Pancreas (tissue), 10 donors: ENCODE results near the gene OST4. TPM values are rescaled to one million over a fixed set of nuclear protein-coding genes. Genes with fewer than 3 reads are reported as not detected.

ENCODE experiments used
- ATAC-seq, 4 donors: fragments of 200-7000 bp; cut with Tn5 transposase; one replicate each; pipeline versions ENCODE4 v1.8.0 to v1.9.1; 2020; ENCODE audit warnings: mild to moderate bottlenecking in 4 of 4, moderate library complexity in 4 of 4
- DNase-seq, 6 donors: peaks; one replicate each; pipeline ENCODE4 v3.0.0-alpha.2; 2020
- FAIRE-seq: peaks from 2 replicates; lab custom pipeline; 2012; peaks lifted over from hg19 to GRCh38; lab: Jason Lieb, UNC
- H3K27ac ChIP-seq, 4 donors: fragments of 200-600 bp; sonication (generic); 1 replicate in 3 of 4; 2 replicates in 1 of 4; pipeline versions ENCODE4 v1.5.0 to v1.8.0; 2020
- H3K27me3 ChIP-seq, 4 donors: fragments of 200-600 bp; one replicate each; pipeline ENCODE4 v1.8.0; 2021
- H3K36me3 ChIP-seq, 3 donors: fragments of 200-600 bp; sonication (generic) in 1 of 3; one replicate each; pipeline versions ENCODE4 v1.5.0 to v1.8.0; 2020 to 2021
- H3K4me1 ChIP-seq, 3 donors: fragments of 200-600 bp; one replicate each; pipeline ENCODE4 v1.8.0; 2021
- H3K4me3 ChIP-seq, 4 donors: fragments of 200-600 bp; sonication (generic) in 2 of 4; one replicate each; pipeline versions ENCODE4 v1.5.0 to v1.8.0; 2020 to 2021
- H3K9me3 ChIP-seq, 4 donors: fragments of 200-600 bp; one replicate each; pipeline ENCODE4 v1.8.0; 2021
- CTCF ChIP-seq, 4 donors: fragments of 200-600 bp; sonication (generic) in 3 of 4; IDR thresholded peaks; one replicate each; pipeline versions ENCODE4 v1.5.0 to v1.8.0; 2021; ENCODE audit warnings: antibody characterized with exemption in 4 of 4
- WGBS, 2 donors: extraction: QIAGEN DNeasy Blood & Tissue Kit; methylation state at CpG; one replicate each; pipeline ENCODE4 v1.1.7; 2013; 5-methylcytosine and 5-hydroxymethylcytosine counted together
- intact Hi-C, 3 donors: fragments of 100-400 bp; cut with DNase I; formaldehyde crosslinking; loops; one replicate each; pipeline versions ENCODE4 v1.11.1 to v1.14.2; 2022
- polyA plus RNA-seq, 2 donors: library from polyadenylated mRNA; stranded (reverse); fragments of 200-250 nt; gene quantifications; one replicate each; pipeline ENCODE4 v1.2.3, GENCODE V29; 2013
- total RNA-seq, 6 donors: library from RNA; stranded (reverse); fragmentation: NEBNext Ultra II Directional in 4 of 6; extraction: Animal tissue kit (Norgen Biotek cat#: 25700) in 4 of 6; gene quantifications; one replicate each; pipeline versions ENCODE4 v1.2.1 to v1.2.4, GENCODE V29; 2021 to 2023
- donor health status: healthy with polysubstance abuse.
- donor health status: DM: no; HTN: no; CAD: no; lungs with moderate emphysema.
- donor health status: DM: no; HTN: no; CAD: no.
- donor health status: control.
- donor health status: control.
- donor health status: Bipolar disorder and iron deficiency.
- donor health status: DM: yes; HTN: yes; CAD: no.
- donor health status: DM: no; HTN: no; CAD: no.
- donor health status: DM: no; HTN: no; CAD: no.
- donor health status: DM: yes; HTN: yes; CAD: no.

The OST4 gene
- total and polyA plus RNA-seq, 8 donors: 76.6 to 188 (median 120) TPM

GRCh38 chr2:27023740-27024139 is 47.7 kb downstream of the OST4 start:
- FAIRE-seq (no peak), DNase-seq (no peak), ATAC-seq (no peak)
- WGBS, 2 donors: 83 to 90% methylated on average over 7 of the region's 7 CpGs
- TF ChIP-seq CTCF (IDR thresholded peaks at IDR 0.05): no peak
- intact Hi-C loops: no loop called here
- Histone ChIP-seq H3K9me3 (no peaks in the 10 kb centered on the region), H3K36me3 (peaks cover 0 to 5% (median 0%) of the 10 kb centered on the region in 3 donors), H3K4me3 (no peak overlapping the region), H3K27ac (no peak overlapping the region), H3K27me3 (no peaks in the 10 kb centered on the region), H3K4me1 (no peaks in the 10 kb centered on the region)

- DNase-seq (no peak), ATAC-seq (no peak), FAIRE-seq (no peak)
- no peak overlapping the region for H3K4me3 ChIP-seq
- no peaks in the 10 kb centered on the region for H3K4me1 ChIP-seq
- no peak for TF ChIP-seq CTCF (IDR thresholded peaks at IDR 0.05)
- no peaks in the 10 kb centered on the region for H3K27me3 ChIP-seq
- H3K9me3 ChIP-seq: no peaks in the 10 kb centered on the region
- H3K36me3 ChIP-seq: peaks cover 0 to 5% (median 0%) of the 10 kb centered on the region in 3 donors
- intact Hi-C loops: no loop called here
- WGBS, 2 donors: 78 to 80% methylated on average over 11 of the region's 11 CpGs
- H3K27ac ChIP-seq: no peak overlapping the region
These were observed 50.0 kb downstream of the OST4 start for GRCh38 chr2:27021253-27022049.

Other genes with a start within 250 kb of the OST4 start
- under 1 TPM in 2 of 6 donors, not detected in 4; 0.09 to 0.12 TPM for gene DPYSL5, start 223.5 kb downstream of the OST4 start, total RNA-seq
- under 1 TPM in 1 of 2 donors, not detected in 1; 0.02 TPM for gene DPYSL5, start 223.5 kb downstream of the OST4 start, polyA plus RNA-seq
- 10 to 100 TPM in 2 of 6 donors, 1 to 10 TPM in 4; 4.7 to 10.9 (median 8.2) TPM for gene MAPRE3, start 101.0 kb downstream of the OST4 start, total RNA-seq
- 10 to 100 TPM; 35.7 to 56.8 TPM for gene MAPRE3, start 101.0 kb downstream of the OST4 start, polyA plus RNA-seq
- 10 to 100 TPM; 57.3 to 77.1 (median 59.8) TPM for gene TMEM214, start 38.7 kb downstream of the OST4 start, total RNA-seq
- 100 to 1,000 TPM in 1 of 2 donors, 10 to 100 TPM in 1; 72.1 to 109 TPM for gene TMEM214, start 38.7 kb downstream of the OST4 start, polyA plus RNA-seq
- 10 to 100 TPM in 5 of 6 donors, 1 to 10 TPM in 1; 8.2 to 15.5 (median 11.9) TPM for gene AGBL5, start 20.0 kb downstream of the OST4 start, total RNA-seq
- gene AGBL5, start 20.0 kb downstream of the OST4 start, polyA plus RNA-seq: 10 to 100 TPM in 1 of 2 donors, 1 to 10 TPM in 1; 8.7 to 11.6 TPM
- gene EMILIN1, start 7.0 kb upstream of the OST4 start, total RNA-seq: 10 to 100 TPM in 2 of 6 donors, 1 to 10 TPM in 4; 2.6 to 47.1 (median 7.3) TPM
- 10 to 100 TPM in 1 of 2 donors, 1 to 10 TPM in 1; 3.7 to 15.5 TPM for gene EMILIN1, start 7.0 kb upstream of the OST4 start, polyA plus RNA-seq
- 10 to 100 TPM in 1 of 6 donors, 1 to 10 TPM in 5; 5.1 to 11.7 (median 6.3) TPM for gene KHK, start 15.1 kb upstream of the OST4 start, total RNA-seq
- gene KHK, start 15.1 kb upstream of the OST4 start, polyA plus RNA-seq: 10 to 100 TPM; 10.6 to 16.2 TPM
- 1 to 10 TPM in 1 of 6 donors, under 1 TPM in 4, not detected in 1; 0.42 to 1.1 (median 0.78) TPM for gene CGREF1, start 47.5 kb upstream of the OST4 start, total RNA-seq
- gene CGREF1, start 47.5 kb upstream of the OST4 start, polyA plus RNA-seq: 1 to 10 TPM in 1 of 2 donors, under 1 TPM in 1; 0.49 to 1.2 TPM
- gene ABHD1, start 52.2 kb upstream of the OST4 start, total RNA-seq: under 1 TPM in 5 of 6 donors, not detected in 1; 0.26 to 0.47 (median 0.34) TPM
- under 1 TPM; 0.27 to 0.99 TPM for gene ABHD1, start 52.2 kb upstream of the OST4 start, polyA plus RNA-seq
- gene PREB, start 63.0 kb upstream of the OST4 start, total RNA-seq: 10 to 100 TPM; 24.6 to 38.7 (median 29.6) TPM
- gene PREB, start 63.0 kb upstream of the OST4 start, polyA plus RNA-seq: 10 to 100 TPM; 61.4 to 73.6 TPM
- gene PRR30, start 67.8 kb upstream of the OST4 start, total RNA-seq: not detected
- not detected for gene PRR30, start 67.8 kb upstream of the OST4 start, polyA plus RNA-seq
- gene TCF23, start 77.3 kb upstream of the OST4 start, total RNA-seq: under 1 TPM in 4 of 6 donors, not detected in 2; 0.03 to 0.19 (median 0.04) TPM
- not detected for gene TCF23, start 77.3 kb upstream of the OST4 start, polyA plus RNA-seq
- 10 to 100 TPM; 38.9 to 56.8 (median 48.6) TPM for gene ATRAID, start 140.4 kb upstream of the OST4 start, total RNA-seq
- gene ATRAID, start 140.4 kb upstream of the OST4 start, polyA plus RNA-seq: 100 to 1,000 TPM in 1 of 2 donors, 10 to 100 TPM in 1; 68.1 to 106 TPM
- gene SLC5A6, start 140.6 kb upstream of the OST4 start, total RNA-seq: 10 to 100 TPM in 5 of 6 donors, 1 to 10 TPM in 1; 8.3 to 15.3 (median 13.1) TPM
- 10 to 100 TPM; 14.9 to 15.0 TPM for gene SLC5A6, start 140.6 kb upstream of the OST4 start, polyA plus RNA-seq
- gene CAD, start 145.7 kb upstream of the OST4 start, total RNA-seq: 10 to 100 TPM in 5 of 6 donors, 1 to 10 TPM in 1; 9.6 to 23.4 (median 14.7) TPM
- 10 to 100 TPM; 17.5 to 24.6 TPM for gene CAD, start 145.7 kb upstream of the OST4 start, polyA plus RNA-seq
- under 1 TPM in 1 of 6 donors, not detected in 5; 0.12 TPM for gene SLC30A3, start 191.4 kb upstream of the OST4 start, total RNA-seq
- gene SLC30A3, start 191.4 kb upstream of the OST4 start, polyA plus RNA-seq: under 1 TPM in 1 of 2 donors, not detected in 1; 0.15 TPM
- under 1 TPM in 1 of 6 donors, not detected in 5; 0.06 TPM for gene DNAJC5G, start 203.8 kb upstream of the OST4 start, total RNA-seq
- under 1 TPM in 1 of 2 donors, not detected in 1; 0.34 TPM for gene DNAJC5G, start 203.8 kb upstream of the OST4 start, polyA plus RNA-seq
- 1 to 10 TPM in 1 of 6 donors, under 1 TPM in 5; 0.08 to 1.1 (median 0.33) TPM for gene TRIM54, start 210.8 kb upstream of the OST4 start, total RNA-seq
- gene TRIM54, start 210.8 kb upstream of the OST4 start, polyA plus RNA-seq: under 1 TPM; 0.27 to 0.31 TPM
- gene UCN, start 236.8 kb upstream of the OST4 start, total RNA-seq: 1 to 10 TPM in 1 of 6 donors, under 1 TPM in 5; 0.51 to 1.0 (median 0.76) TPM
- gene UCN, start 236.8 kb upstream of the OST4 start, polyA plus RNA-seq: 1 to 10 TPM; 2.7 to 4.6 TPM